Uterus (tissue), 4 donors: ENCODE measurements around the gene TRIM46. TPM values are rescaled to one million over a fixed set of nuclear protein-coding genes. Genes with fewer than 3 reads are reported as not detected.
"Not testable (repeated sequence)": the region's sequence is repeated elsewhere in the genome, so short reads cannot be mapped to it uniquely, and the experiment has no call there.

ENCODE experiments used
- DNase-seq, 2 donors: peaks; one replicate each; pipeline ENCODE4 v3.0.0-alpha.2; 2019 to 2020
- H3K27ac ChIP-seq, 2 donors: fragments of 200-600 bp; sonication (generic); 1 replicate in 1 of 2; 2 replicates in 1 of 2; pipeline ENCODE4 v1.5.1; 2016 to 2018
- H3K27me3 ChIP-seq, 2 donors: fragments of 200-600 bp; sonication (generic); one replicate each; pipeline ENCODE4 v1.5.1; 2018 to 2019; ENCODE audit warnings: control low read depth in 1 of 2
- H3K36me3 ChIP-seq, 2 donors: fragments of 200-600 bp; sonication (generic); one replicate each; pipeline ENCODE4 v1.5.1; 2019; ENCODE audit warnings: control low read depth in 1 of 2
- H3K4me1 ChIP-seq, 2 donors: fragments of 200-600 bp; sonication (generic); one replicate each; pipeline ENCODE4 v1.5.1; 2018 to 2019; ENCODE audit warnings: control low read depth in 1 of 2
- H3K4me3 ChIP-seq, 2 donors: fragments of 200-600 bp; sonication (generic); 1 replicate in 1 of 2; 2 replicates in 1 of 2; pipeline ENCODE4 v1.5.1; 2018 to 2019; ENCODE audit warnings: mild to moderate bottlenecking in 1 of 2
- H3K9me3 ChIP-seq, 2 donors: fragments of 200-600 bp; sonication (generic); one replicate each; pipeline ENCODE4 v1.5.1; 2019; ENCODE audit warnings: control low read depth in 1 of 2
- POLR2A ChIP-seq, 2 donors: fragments of 450-650 bp; IDR thresholded peaks; one replicate each; pipeline ENCODE4 v1.6.1; 2016; ENCODE audit warnings: antibody characterized with exemption in 2 of 2, mild to moderate bottlenecking in 1 of 2, moderate library complexity in 1 of 2
- intact Hi-C: fragments of 100-400 bp; cut with DNase I; formaldehyde crosslinking; loops from one replicate; pipeline ENCODE4 v1.15.1; 2023; ENCODE audit warnings: low total_unique reads
- total RNA-seq, 4 donors: library from RNA; depleted of rRNA in 3 of 4; stranded (reverse); fragments of >200 nt in 3 of 4; gene quantifications; one replicate each; pipeline versions ENCODE4 v1.1.0 to v1.2.4, GENCODE V29; 2014 to 2023
- TF ChIP-seq, protein P1 (sequence below), 4 experiments: fragments of 200-600 bp in 2 of 4; fragments of 450-650 bp in 2 of 4; sonication (generic) in 2 of 4; IDR thresholded peaks; one replicate each; pipeline ENCODE4 v1.5.1; 2016 to 2019; ENCODE audit warnings: antibody characterized with exemption in 4 of 4, mild to moderate bottlenecking in 2 of 4, moderate library complexity in 1 of 4
- donor health status: DM: yes; HTN: yes; CAD: no.

Gene TRIM46
- total RNA-seq, 4 donors from 2014 or later: 0.26 to 4.6 (median 2.5) TPM

- peak overlapping the region; percentile 85 to 94 for H3K27ac ChIP-seq
- no peaks in the 10 kb centered on the region for H3K36me3 ChIP-seq
- H3K27me3 ChIP-seq: no peaks in the 10 kb centered on the region
- no peak for DNase-seq
- no peak overlapping the region for H3K4me3 ChIP-seq
- TF ChIP-seq POLR2A (IDR thresholded peaks at IDR 0.05): no peak
- TF ChIP-seq, protein P1, sequence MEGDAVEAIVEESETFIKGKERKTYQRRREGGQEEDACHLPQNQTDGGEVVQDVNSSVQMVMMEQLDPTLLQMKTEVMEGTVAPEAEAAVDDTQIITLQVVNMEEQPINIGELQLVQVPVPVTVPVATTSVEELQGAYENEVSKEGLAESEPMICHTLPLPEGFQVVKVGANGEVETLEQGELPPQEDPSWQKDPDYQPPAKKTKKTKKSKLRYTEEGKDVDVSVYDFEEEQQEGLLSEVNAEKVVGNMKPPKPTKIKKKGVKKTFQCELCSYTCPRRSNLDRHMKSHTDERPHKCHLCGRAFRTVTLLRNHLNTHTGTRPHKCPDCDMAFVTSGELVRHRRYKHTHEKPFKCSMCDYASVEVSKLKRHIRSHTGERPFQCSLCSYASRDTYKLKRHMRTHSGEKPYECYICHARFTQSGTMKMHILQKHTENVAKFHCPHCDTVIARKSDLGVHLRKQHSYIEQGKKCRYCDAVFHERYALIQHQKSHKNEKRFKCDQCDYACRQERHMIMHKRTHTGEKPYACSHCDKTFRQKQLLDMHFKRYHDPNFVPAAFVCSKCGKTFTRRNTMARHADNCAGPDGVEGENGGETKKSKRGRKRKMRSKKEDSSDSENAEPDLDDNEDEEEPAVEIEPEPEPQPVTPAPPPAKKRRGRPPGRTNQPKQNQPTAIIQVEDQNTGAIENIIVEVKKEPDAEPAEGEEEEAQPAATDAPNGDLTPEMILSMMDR (IDR thresholded peaks at IDR 0.05): no peak
- no peaks in the 10 kb centered on the region for H3K9me3 ChIP-seq
- H3K4me1 ChIP-seq: no peaks in the 10 kb centered on the region
- intact Hi-C loops: no loop called here
These were observed 18.3 kb downstream of the TRIM46 start for GRCh38 chr1:155191904-155192303.

DNA sequence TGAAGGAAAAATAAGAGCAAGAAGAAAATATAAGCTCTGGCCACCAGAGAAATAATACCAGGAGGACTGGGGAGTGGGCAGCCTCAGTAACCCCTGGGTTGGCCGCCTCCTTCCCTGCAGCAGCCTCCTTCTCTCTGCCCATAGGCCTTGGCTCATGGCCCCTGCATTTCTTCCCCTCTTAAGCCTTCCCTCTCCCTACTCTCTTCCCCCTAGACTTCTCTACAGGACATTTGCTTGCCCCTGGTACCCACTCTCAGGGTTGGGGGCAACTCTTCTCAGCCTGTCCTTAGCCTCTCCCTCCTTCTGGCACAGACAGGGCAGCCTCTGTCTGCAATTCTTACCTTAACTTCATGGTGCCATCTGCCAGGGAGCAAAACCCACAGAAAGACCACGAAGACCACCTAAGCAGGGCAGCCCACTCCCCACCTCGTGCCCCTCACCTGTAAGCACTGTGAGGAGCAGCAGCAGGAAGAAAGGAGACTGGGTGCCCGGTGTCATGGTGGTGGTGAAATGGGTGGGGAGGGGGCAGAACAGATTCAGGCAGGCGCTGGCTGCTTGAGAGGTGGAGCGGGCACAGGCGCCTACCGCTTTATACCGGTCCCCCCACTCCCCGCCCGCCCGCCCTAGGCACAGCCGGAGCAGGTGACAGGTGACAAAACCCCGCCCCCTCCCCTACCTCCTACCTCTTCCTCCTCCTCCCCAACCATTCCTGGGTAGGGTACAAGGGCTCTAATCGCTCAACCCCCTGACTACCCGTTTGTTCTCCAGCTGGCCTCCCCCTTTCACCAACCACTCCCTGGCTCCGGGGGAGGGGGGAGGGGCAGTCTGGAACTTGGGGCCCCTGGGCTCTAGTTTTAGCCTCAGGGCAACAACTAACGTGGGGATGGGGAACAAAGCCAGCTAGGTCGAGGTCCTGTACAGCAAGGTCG lies 19.0 kb downstream of the TRIM46 start:
- no peaks in the 10 kb centered on the region for H3K4me1 ChIP-seq
- intact Hi-C loops: no loop called here
- no peaks in the 10 kb centered on the region for H3K36me3 ChIP-seq
- peak overlapping the region; percentile 46 to 55 for H3K4me3 ChIP-seq
- no peaks in the 10 kb centered on the region for H3K27me3 ChIP-seq
- peak overlapping the region; percentile 85 to 94 for H3K27ac ChIP-seq
- no peaks in the 10 kb centered on the region for H3K9me3 ChIP-seq
- TF ChIP-seq, protein P1 (IDR thresholded peaks at IDR 0.05): no peak
- TF ChIP-seq POLR2A (IDR thresholded peaks at IDR 0.05): peak in 1 of 2 donors; percentile 10
- DNase-seq: peak in 1 of 2 donors; percentile 44

DNA sequence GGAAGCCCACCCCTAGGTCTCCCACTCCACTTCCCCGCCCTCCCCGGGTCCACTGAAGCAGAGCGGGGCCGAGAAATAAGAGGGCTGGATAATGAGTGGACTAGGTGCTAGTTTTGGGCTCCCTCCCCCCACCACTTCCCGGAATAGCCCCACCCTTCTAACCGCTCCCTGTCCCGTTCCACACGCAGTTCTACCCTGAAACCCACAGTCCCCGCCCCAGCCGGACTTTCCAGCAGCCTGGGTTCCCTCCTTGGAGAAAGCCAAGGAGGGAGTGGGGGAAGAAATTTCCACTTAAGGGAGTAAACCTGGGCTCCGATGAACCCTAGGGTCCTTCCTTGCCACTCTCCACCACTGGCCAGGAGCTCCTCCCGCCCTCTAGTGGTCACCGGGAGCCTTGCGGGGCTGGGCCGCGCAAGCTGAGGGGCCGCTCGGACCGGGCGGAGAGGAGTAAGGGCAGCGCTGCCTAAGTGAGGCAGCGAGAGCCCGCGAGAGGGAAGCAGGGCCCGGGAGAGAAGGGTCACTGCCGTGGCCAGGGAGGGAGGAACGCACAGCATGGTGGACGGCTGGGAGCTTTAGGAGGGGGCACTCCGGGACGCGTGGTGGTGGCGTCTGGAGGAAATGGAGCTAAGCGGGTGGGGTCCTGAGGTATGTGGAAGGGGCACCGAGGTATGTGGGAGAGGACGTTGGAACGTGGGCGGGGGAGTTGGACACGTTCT lies 19.8 kb downstream of the TRIM46 start:
- H3K36me3 ChIP-seq: no peaks in the 10 kb centered on the region
- peak overlapping the region; percentile 85 to 94 for H3K27ac ChIP-seq
- intact Hi-C loops: no loop called here
- TF ChIP-seq, protein P1 (IDR thresholded peaks at IDR 0.05): peak; percentile 96 to 99 (median 99)
- TF ChIP-seq POLR2A (IDR thresholded peaks at IDR 0.05): peak; percentile 58 to 78
- H3K9me3 ChIP-seq: no peaks in the 10 kb centered on the region
- H3K4me1 ChIP-seq: no peaks in the 10 kb centered on the region
- peak overlapping the region; percentile 46 to 55 for H3K4me3 ChIP-seq
- no peaks in the 10 kb centered on the region for H3K27me3 ChIP-seq
- peak; percentile 90 to 96 for DNase-seq

DNA sequence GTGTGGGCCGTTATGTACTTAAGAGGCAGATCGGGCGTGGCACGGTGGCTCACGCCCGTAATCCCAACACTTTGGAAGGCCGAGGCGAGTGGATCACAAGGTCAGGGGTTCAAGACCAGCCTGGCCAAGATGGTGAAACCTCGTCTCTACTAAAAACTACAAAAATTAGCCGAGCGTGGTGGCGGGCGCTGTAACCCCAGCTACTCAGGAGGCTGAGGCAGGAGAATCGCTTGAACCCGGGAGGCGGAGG lies 20.3 kb downstream of the TRIM46 start:
- H3K9me3 ChIP-seq, intact Hi-C loops, H3K36me3 ChIP-seq, DNase-seq, H3K4me1 ChIP-seq, H3K27me3 ChIP-seq: not testable (repeated sequence)
- Histone ChIP-seq H3K27ac (peak overlapping the region; percentile 85 to 94), H3K4me3 (peak overlapping the region; percentile 46 to 55)

DNA sequence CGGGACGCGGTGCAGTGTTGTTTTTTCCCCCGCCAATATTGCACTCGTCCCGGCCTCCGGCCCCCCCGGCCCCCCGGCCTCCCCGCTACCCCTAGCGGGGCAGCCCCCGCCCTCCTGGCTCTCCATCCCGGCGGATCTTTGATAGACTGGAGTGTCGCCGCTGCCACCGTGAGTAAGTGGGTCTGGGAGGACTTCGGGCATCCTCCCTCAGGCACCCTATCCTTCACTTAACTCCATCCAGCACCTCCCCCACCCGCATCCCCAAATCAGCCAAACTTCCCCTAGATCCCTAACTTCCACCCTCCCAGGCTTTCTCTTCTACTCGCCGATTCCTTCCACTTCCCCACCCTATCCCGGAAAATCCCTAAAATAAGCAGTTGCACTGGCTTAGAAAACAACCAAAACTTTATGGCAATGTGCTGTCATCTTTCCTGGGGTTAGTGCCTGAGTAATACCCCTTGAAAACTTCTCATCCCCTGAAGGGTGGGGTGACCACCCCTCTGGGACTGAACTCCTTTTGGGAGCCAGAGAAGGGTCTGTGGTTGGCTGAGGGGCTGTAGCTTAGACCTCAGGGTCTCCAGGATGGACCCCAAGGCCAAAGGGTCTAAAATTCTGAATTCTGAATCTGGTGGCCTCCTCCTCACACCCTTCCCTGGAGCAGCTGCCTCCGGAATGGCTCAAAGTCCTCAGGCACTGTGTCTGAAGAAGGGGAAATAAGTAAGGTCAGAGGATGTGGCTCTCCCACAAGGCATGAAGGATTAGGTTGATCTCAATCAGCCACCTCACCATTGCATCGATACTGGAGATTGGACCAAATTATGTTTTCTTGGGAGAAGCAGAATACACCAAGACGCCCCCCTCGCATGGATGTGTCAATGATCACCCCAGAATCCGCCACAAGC lies 21.8 kb downstream of the TRIM46 start:
- peak overlapping the region; percentile 85 to 94 for H3K27ac ChIP-seq

More for the DNA sequence above, 21.8 kb downstream of the TRIM46 start:
- Histone ChIP-seq H3K27me3 (no peaks in the 10 kb centered on the region), H3K9me3 (no peaks in the 10 kb centered on the region), H3K4me1 (no peaks in the 10 kb centered on the region), H3K4me3 (peak overlapping the region; percentile 46 to 55), H3K36me3 (no peaks in the 10 kb centered on the region)
- DNase-seq: peak in 1 of 2 donors; percentile 55
- intact Hi-C loops: no loop called here
- TF ChIP-seq, protein P1 (IDR thresholded peaks at IDR 0.05): no peak
- TF ChIP-seq POLR2A (IDR thresholded peaks at IDR 0.05): no peak
